ENCODE results near the gene TMEM42. TPM values are rescaled to one million over a fixed set of nuclear protein-coding genes. Genes with fewer than 3 reads are reported as not detected.
A peak's percentile ranks its signal among the peaks of the same experiment; 100 is the strongest.

TMEM42 gene
- polyA plus RNA-seq, 1 of the 3 experiments (the other 2 are of a cell fraction), result 32.8 TPM

DNA sequence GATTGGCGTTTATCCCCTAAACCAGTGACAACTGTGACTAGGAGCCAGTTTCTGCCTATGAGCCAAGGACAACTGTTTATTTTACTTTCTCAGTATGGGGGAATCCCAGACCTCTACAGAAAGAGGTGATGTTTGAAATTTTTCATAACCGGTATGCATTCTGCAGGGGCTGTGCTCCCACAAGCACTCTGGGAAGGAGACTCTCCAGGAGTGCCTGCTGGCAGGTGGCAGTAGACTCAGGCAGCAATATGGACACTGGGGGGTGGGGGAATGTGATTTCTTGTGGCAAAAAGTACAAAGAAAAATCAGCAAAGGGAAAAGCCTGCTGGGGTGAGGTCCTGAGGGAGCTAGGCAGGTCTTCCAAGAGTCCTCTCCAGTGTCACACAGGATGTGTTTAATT lies 18.6 kb downstream of the TMEM42 start:
- CTCF ChIA-PET, result no interaction called here
- WGBS (ENCODE audit: low lambda C conversion rate), result 50% methylated on average over 2 of the region's 2 CpGs
- POLR2A ChIA-PET, result no interaction called here

DNA sequence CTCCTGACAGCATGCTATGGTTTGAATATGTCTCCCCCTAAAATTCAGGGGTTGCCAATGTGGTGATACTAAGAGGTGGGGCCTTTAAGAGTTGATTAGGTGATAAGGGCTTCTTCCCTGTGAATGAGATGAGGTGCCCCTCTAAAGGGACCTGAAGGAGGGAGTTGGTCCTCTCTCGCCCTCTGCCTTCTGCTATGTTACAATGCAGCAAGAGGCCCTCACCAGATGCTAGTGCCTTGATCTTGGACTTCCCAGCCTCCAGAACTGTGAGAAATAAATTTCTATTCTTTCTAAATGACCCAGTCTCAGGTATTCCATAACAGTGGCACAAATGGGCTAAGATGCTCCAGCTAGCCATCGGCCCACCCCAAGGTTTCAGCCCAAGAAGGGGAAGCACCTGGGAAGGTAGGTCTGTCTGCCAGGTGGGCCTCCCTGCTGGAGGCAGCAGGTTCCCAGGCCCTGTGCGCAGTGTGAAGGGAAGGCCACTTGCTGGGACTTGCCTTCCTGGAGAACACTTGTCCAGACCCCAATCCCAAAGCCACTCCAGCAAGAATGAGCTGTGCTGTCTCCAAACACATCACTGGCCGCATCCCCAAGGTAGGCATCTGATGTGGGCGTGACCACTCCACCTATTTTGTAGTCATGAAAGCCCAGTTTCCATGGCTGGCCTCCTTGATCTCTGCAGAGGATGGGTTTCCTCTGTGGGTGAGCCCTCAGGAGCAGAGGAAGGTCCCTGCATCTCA lies 21.7 kb downstream of the TMEM42 start:
- Histone ChIP-seq H3K9me2 (no peaks in the 10 kb centered on the region), H3K4me2 (peak overlapping the region; percentile 63; the same call in 1 of the 2 replicates), H3K4me1 (ENCODE audit: control insufficient read depth in 1 of 2, insufficient read depth in 2 of 2, low read depth in 1 of 2, low read length in 1 of 2) (peaks cover 6 to 21% of the 10 kb centered on the region in 2 experiments; a peak in 3 of 4 replicates), H3K4me3 (ENCODE audit: low read depth in 2 of 2, low read length in 1 of 2) (no peak overlapping the region), H3K27ac (ENCODE audit: low read depth in 2 of 2, low read length in 1 of 2) (peak overlapping the region in 1 of 2 experiments; percentile 93), H3K9ac (peak overlapping the region; percentile 53; the same call in 1 of the 2 replicates), H4K20me1 (ENCODE audit: insufficient read depth) (no peaks in the 10 kb centered on the region), H3K9me3 (no peaks in the 10 kb centered on the region), H2AFZ (ENCODE audit: low read depth) (peak overlapping the region; percentile 86), H3K36me3 (replicated peaks in 1 of 2; ENCODE audit: control insufficient read depth in 1 of 2, insufficient read depth in 2 of 2, low read length in 1 of 2) (no peaks in the 10 kb centered on the region), H3K27me3 (ENCODE audit: insufficient read depth) (no peaks in the 10 kb centered on the region), H3F3A (replicated peaks; ENCODE audit: insufficient read depth) (peaks cover 10% of the 10 kb centered on the region), H3K79me2 (ENCODE audit: insufficient read depth) (no peaks in the 10 kb centered on the region)
- ChIA-PET POLR2A (no interaction called here), CTCF (no interaction called here)
- DNase-seq, result no peak
- WGBS (ENCODE audit: low lambda C conversion rate), result 94% methylated on average over 5 of the region's 5 CpGs
- TF ChIP-seq, protein P1, sequence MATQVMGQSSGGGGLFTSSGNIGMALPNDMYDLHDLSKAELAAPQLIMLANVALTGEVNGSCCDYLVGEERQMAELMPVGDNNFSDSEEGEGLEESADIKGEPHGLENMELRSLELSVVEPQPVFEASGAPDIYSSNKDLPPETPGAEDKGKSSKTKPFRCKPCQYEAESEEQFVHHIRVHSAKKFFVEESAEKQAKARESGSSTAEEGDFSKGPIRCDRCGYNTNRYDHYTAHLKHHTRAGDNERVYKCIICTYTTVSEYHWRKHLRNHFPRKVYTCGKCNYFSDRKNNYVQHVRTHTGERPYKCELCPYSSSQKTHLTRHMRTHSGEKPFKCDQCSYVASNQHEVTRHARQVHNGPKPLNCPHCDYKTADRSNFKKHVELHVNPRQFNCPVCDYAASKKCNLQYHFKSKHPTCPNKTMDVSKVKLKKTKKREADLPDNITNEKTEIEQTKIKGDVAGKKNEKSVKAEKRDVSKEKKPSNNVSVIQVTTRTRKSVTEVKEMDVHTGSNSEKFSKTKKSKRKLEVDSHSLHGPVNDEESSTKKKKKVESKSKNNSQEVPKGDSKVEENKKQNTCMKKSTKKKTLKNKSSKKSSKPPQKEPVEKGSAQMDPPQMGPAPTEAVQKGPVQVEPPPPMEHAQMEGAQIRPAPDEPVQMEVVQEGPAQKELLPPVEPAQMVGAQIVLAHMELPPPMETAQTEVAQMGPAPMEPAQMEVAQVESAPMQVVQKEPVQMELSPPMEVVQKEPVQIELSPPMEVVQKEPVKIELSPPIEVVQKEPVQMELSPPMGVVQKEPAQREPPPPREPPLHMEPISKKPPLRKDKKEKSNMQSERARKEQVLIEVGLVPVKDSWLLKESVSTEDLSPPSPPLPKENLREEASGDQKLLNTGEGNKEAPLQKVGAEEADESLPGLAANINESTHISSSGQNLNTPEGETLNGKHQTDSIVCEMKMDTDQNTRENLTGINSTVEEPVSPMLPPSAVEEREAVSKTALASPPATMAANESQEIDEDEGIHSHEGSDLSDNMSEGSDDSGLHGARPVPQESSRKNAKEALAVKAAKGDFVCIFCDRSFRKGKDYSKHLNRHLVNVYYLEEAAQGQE (IDR thresholded peaks at IDR 0.05; ENCODE audit: low read depth, low read length), result no peak
- TF ChIP-seq, protein P2, sequence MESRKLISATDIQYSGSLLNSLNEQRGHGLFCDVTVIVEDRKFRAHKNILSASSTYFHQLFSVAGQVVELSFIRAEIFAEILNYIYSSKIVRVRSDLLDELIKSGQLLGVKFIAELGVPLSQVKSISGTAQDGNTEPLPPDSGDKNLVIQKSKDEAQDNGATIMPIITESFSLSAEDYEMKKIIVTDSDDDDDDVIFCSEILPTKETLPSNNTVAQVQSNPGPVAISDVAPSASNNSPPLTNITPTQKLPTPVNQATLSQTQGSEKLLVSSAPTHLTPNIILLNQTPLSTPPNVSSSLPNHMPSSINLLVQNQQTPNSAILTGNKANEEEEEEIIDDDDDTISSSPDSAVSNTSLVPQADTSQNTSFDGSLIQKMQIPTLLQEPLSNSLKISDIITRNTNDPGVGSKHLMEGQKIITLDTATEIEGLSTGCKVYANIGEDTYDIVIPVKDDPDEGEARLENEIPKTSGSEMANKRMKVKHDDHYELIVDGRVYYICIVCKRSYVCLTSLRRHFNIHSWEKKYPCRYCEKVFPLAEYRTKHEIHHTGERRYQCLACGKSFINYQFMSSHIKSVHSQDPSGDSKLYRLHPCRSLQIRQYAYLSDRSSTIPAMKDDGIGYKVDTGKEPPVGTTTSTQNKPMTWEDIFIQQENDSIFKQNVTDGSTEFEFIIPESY (IDR thresholded peaks at IDR 0.05; ENCODE audit: borderline replicate concordance, low read depth), result no peak
- TF ChIP-seq TEAD4 (IDR thresholded peaks at IDR 0.05; ENCODE audit: borderline replicate concordance, insufficient read depth), result no peak
- TF ChIP-seq, protein P3, sequence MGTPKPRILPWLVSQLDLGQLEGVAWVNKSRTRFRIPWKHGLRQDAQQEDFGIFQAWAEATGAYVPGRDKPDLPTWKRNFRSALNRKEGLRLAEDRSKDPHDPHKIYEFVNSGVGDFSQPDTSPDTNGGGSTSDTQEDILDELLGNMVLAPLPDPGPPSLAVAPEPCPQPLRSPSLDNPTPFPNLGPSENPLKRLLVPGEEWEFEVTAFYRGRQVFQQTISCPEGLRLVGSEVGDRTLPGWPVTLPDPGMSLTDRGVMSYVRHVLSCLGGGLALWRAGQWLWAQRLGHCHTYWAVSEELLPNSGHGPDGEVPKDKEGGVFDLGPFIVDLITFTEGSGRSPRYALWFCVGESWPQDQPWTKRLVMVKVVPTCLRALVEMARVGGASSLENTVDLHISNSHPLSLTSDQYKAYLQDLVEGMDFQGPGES (IDR thresholded peaks at IDR 0.05; ENCODE audit: low read depth, low read length), result no peak
- TF ChIP-seq FOXM1 (IDR thresholded peaks at IDR 0.05; ENCODE audit: low read depth), result no peak
- no peak for TF ChIP-seq TAF1 (IDR thresholded peaks at IDR 0.05; ENCODE audit: borderline replicate concordance, low read depth, low read length)
- TF ChIP-seq RCOR1 (IDR thresholded peaks at IDR 0.05; ENCODE audit: low read length), result no peak
- TF ChIP-seq, protein P4, sequence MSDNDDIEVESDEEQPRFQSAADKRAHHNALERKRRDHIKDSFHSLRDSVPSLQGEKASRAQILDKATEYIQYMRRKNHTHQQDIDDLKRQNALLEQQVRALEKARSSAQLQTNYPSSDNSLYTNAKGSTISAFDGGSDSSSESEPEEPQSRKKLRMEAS (IDR thresholded peaks at IDR 0.05; ENCODE audit: low read depth), result no peak
- no peak for TF ChIP-seq TCF12 (IDR thresholded peaks at IDR 0.05)
- TF ChIP-seq NFIC (IDR thresholded peaks at IDR 0.05; ENCODE audit: borderline replicate concordance), result no peak

More for the DNA sequence above, 18.6 kb downstream of the TMEM42 start:
- H3K4me2 ChIP-seq, result no peak overlapping the region
- no peak overlapping the region for H2AFZ ChIP-seq (ENCODE audit: low read depth)
- no peaks in the 10 kb centered on the region for H4K20me1 ChIP-seq (ENCODE audit: insufficient read depth)
- no peaks in the 10 kb centered on the region for H3K9me2 ChIP-seq
- DNase-seq, result no peak
- no peaks in the 10 kb centered on the region for H3K36me3 ChIP-seq (replicated peaks in 1 of 2; ENCODE audit: control insufficient read depth in 1 of 2, insufficient read depth in 2 of 2, low read length in 1 of 2)
- no peaks in the 10 kb centered on the region for H3K27me3 ChIP-seq (ENCODE audit: insufficient read depth)
- H3K9ac ChIP-seq, result no peak overlapping the region
- H3K9me3 ChIP-seq, result no peaks in the 10 kb centered on the region
- H3K79me2 ChIP-seq (ENCODE audit: insufficient read depth), result no peaks in the 10 kb centered on the region
- no peak overlapping the region for H3K27ac ChIP-seq (ENCODE audit: low read depth in 2 of 2, low read length in 1 of 2)
- peaks cover 10% of the 10 kb centered on the region for H3F3A ChIP-seq (replicated peaks; ENCODE audit: insufficient read depth)
- TF ChIP-seq RFX5 (IDR thresholded peaks at IDR 0.05; ENCODE audit: low read length), result no peak
- TF ChIP-seq RAD21 (IDR thresholded peaks at IDR 0.05; ENCODE audit: low read length), result no peak
- TF ChIP-seq, protein P5, sequence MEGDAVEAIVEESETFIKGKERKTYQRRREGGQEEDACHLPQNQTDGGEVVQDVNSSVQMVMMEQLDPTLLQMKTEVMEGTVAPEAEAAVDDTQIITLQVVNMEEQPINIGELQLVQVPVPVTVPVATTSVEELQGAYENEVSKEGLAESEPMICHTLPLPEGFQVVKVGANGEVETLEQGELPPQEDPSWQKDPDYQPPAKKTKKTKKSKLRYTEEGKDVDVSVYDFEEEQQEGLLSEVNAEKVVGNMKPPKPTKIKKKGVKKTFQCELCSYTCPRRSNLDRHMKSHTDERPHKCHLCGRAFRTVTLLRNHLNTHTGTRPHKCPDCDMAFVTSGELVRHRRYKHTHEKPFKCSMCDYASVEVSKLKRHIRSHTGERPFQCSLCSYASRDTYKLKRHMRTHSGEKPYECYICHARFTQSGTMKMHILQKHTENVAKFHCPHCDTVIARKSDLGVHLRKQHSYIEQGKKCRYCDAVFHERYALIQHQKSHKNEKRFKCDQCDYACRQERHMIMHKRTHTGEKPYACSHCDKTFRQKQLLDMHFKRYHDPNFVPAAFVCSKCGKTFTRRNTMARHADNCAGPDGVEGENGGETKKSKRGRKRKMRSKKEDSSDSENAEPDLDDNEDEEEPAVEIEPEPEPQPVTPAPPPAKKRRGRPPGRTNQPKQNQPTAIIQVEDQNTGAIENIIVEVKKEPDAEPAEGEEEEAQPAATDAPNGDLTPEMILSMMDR (IDR thresholded peaks at IDR 0.05), result no peak
- TF ChIP-seq, protein P3 (IDR thresholded peaks at IDR 0.05; ENCODE audit: low read depth, low read length), result no peak
- no peak for TF ChIP-seq EP300 (IDR thresholded peaks at IDR 0.05; ENCODE audit: borderline replicate concordance in 1 of 2, low read depth in 1 of 2, low read length in 1 of 2)
- no peak overlapping the region for H3K4me3 ChIP-seq (ENCODE audit: low read depth in 2 of 2, low read length in 1 of 2)
- peaks cover 5 to 20% of the 10 kb centered on the region in 2 experiments; a peak in 3 of 4 replicates for H3K4me1 ChIP-seq (ENCODE audit: control insufficient read depth in 1 of 2, insufficient read depth in 2 of 2, low read depth in 1 of 2, low read length in 1 of 2)
